Activated T-cell treated with anti-CD3 and anti-CD28 coated beads for 48 hours (primary cell): ENCODE data around the gene EHMT1.
"Not testable (repeated sequence)": the region's sequence is repeated elsewhere in the genome, so short reads cannot be mapped to it uniquely, and the experiment has no call there.

Source experiments
- DNase-seq: peaks from one replicate; pipeline ENCODE4 v3.0.0-alpha.2; 2020; ENCODE audit warnings: low read depth

The EHMT1 gene

DNA sequence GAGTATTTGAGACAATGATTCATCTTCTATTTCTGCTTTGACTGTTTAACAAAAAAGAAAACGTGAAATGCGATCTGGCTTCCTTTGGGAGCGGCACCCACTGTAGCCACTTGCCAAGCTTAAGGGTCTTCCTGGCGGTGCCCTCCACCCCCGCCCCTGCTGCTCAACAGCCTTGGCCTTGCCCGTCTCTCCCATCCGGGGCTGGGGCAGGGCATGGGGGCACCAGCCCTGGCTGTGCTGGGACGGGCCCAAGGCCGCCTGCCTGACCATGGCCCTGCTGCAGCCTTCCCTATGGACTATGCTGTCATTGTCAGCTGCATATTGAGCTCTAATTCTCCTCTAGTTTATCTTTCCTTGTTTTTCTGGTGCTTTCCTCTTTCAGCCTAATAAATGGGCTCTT is 143.0 kb downstream of the EHMT1 start:
- DNase-seq = no peak

DNA sequence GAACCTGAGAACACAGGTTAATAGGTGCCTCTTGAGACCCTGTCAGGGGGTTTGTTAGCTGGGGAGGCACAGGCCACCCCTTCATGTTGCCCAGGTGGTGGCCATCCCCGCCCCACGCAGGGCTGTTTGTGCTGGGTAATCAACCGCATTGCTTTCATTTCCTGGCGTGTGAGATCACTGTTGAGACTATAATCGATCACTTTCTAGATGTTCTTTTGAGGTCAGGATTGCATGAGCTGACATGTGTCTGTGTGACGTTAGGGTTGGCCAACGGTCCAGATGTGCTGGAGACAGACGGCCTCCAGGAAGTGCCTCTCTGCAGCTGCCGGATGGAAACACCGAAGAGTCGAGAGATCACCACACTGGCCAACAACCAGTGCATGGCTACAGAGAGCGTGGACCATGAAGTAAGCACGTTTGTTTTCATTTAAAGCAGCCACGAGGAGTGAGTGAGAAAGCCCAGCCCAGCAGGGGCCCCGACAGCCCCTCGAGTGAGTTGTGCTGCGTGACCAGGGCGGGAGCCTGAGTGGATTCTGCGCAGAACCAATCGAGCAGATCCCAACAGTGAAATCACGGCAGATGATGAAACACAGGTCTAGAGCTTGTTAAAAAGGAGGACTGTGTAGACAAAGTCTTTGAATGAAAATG is 143.7 kb downstream of the EHMT1 start:
- no peak for DNase-seq

GRCh38 chr9:137763271-137763955 is 144.6 kb downstream of the EHMT1 start:
- DNase-seq = no peak

- no peak for DNase-seq
These were observed 145.4 kb downstream of the EHMT1 start for GRCh38 chr9:137764171-137764671.

DNA sequence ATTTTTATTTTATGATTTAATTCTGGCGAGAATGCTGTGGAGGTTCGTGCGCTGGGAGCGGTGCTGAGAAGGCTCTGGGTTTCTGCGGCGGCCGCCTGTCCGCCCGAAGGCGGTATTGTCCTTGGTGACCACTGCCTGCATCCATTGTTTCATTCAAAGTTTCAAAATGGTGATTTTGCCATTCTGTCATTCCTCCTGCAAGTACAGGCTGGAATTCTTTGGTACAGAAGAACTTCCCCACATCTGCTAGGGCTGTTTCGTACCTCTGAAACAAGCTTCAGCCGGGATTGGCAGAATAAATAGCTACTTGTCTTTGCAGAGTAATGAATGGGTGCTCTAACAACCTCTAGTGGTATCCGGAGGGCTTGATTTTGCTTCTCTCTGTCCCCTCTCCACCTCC is 146.2 kb downstream of the EHMT1 start:
- no peak for DNase-seq

DNA sequence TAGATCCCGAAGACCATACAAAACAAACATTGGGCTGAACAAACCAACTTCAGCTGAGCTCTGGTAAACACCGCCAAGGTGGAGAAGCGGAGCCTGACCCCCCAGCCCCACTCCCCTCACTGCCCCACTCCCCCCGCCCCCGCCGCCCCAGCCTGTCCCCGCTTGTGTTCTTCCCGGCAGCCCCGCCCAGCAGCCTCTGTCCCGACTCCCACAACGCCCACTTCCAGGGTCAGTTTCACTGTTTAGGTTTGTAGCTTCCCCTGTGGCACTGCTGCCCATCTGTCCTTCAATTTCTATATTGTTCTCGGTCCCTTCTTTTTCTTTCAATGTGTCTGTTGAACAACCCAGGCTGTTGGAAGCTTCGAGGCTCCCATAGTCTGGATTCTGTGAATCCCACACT is 146.7 kb downstream of the EHMT1 start:
- DNase-seq = no peak

- DNase-seq = no peak
These were observed 152.8 kb downstream of the EHMT1 start for GRCh38 chr9:137771580-137771979.

- DNase-seq = no peak
These were observed 153.6 kb downstream of the EHMT1 start for GRCh38 chr9:137772281-137772873.

DNA sequence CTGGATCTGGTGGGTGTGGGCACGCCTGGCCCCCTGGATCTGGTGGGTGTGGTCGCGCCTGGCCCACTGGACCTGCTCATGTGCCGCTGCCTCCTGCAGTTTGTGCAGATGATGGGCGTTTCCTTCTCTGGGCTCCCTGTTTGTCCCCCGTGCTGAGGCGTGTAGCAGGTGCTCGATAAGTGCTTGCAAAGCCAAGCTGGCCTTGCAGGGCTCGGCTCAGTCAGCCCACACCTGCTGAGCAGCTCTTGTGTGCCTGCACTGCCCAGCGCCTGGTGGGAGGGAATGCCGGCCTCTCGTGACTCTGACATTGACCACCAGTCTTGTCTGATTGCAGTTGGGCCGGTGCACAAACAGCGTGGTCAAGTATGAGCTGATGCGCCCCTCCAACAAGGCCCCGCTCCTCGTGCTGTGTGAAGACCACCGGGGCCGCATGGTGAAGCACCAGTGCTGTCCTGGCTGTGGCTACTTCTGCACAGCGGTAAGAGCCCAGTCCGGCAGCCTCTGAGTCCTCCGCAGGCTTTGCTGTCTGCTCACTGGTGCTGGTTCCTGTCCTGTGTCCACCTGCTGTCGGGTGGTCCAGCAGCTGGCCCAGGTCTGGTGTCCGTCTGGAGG is 156.1 kb downstream of the EHMT1 start:
- no peak for DNase-seq

- DNase-seq = no peak
These were observed 157.6 kb downstream of the EHMT1 start for GRCh38 chr9:137776306-137776995.

DNA sequence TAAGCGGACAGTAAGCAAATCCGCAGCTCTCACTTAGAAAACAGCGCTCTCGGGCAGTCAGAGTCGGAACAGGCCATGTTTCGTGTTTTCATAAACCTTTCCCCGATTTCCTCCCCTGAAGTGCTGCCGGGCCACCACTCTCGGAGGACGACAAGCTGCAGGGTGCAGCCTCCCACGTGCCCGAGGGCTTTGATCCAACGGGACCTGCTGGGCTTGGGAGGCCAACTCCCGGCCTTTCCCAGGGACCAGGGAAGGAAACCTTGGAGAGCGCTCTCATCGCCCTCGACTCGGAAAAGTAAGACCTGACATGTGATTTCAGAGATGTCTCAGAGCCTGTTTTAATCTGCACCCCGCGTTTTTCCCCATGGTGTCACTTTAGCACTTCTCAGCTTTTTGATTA is 159.0 kb downstream of the EHMT1 start:
- no peak for DNase-seq

DNA sequence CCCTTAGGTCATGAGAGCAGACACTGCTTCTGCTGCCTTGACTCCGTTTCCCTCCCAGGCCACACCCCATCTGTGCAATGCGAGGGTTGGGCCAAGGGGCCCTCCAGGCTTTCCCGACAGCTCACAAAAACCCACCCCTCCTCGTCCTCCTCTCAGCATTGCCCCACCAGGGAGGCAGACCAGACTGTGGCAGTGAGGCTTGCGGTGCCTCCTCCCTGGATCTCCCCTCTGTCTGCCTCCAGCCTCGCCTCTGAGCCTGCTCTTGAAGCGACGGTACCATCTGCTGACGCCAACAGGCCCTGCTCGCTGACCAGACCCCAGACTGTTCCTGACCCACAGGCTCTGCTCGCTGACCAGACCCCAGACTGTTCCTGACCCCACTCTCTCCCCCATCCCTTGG is 159.5 kb downstream of the EHMT1 start:
- DNase-seq = no peak

GRCh38 chr9:137778914-137779313 is 160.1 kb downstream of the EHMT1 start:
- DNase-seq = no peak

DNA sequence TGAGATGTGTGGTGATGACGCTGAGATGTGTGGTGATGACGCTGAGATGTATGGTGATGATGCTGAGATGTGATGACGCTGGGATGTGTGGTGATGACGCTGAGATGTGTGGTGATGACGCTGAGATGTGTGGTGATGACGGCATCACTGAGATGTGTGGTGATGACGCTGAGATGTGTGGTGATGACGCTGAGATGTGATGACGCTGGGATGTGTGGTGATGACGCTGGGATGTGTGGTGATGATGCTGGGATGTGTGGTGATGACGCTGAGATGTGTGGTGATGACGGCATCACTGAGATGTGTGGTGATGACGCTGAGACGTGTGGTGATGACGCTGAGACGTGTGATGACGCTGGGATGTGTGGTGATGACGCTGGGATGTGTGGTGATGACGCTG is 161.2 kb downstream of the EHMT1 start:
- DNase-seq = not testable (repeated sequence)

- no peak for DNase-seq
These were observed 163.2 kb downstream of the EHMT1 start for GRCh38 chr9:137781906-137782585.

GRCh38 chr9:137783521-137783920 is 164.7 kb downstream of the EHMT1 start:
- DNase-seq = no peak

GRCh38 chr9:137784046-137784445 is 165.2 kb downstream of the EHMT1 start:
- no peak for DNase-seq

DNA sequence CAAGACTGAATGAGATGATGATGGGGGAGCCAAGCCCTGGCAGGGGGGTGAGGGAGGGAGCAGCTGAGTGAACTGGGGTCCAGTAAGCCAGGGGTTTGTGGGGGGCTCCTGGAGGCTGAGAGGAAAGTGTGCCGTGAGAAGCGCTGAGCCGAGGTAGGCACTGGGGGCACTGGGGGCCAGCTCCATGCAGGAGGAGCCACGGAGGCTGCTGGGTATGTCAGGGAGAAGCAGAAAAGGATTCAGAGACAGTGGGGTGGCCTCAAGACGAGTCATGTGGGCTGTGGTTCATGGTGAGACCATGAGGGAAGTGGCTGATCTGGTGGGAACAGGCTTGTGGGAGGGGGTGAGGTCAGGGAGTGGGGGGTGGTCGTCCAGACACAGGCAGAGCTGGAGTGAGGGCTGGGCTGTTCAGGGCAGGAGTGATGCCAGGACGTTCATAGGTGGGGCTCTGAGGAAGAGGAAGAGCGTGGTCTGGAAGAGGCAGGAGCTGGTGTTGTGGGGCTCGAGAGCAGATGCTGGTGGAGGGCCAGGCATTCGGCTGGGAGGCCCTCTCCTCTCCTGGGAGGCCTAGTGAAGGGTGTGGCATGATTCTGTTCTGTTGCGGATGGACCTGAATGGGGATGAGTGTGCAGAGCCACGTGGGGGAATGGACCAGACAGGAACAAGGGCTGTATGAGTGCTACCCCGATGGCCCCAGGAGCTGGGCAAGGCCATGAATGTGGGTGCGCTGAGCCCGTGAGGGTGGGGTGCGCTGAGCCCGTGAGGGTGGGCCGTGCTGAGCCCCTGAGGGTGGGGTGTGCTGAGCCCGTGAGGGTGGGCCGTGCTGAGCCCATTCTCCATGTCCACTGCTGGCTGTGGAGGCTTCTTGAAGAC is 166.1 kb downstream of the EHMT1 start:
- no peak for DNase-seq

DNA sequence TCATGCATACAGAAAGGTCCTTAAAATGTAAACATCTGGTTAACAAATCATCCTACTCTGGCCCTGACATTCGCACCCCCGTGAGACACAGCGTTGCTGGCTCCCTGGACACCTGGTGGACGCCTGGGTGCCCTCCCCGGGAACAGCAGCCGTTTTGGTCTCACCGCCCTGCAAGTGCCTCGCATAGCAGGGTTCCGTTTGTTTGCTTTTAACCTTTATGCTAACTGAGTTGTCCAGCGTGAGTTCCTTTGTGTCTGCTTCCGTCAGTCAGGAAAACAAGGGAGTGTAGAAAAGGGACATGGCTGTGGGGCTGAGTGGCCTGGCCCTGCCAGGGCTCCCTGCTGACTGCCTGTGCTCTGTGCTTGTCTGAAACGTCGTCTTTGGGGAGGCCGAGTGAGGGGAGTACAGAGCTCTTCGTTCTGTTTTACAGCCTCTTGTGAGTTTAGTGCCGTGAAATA is 166.9 kb downstream of the EHMT1 start:
- no peak for DNase-seq

- DNase-seq = no peak
These were observed 167.7 kb downstream of the EHMT1 start for GRCh38 chr9:137786511-137786920.

DNA sequence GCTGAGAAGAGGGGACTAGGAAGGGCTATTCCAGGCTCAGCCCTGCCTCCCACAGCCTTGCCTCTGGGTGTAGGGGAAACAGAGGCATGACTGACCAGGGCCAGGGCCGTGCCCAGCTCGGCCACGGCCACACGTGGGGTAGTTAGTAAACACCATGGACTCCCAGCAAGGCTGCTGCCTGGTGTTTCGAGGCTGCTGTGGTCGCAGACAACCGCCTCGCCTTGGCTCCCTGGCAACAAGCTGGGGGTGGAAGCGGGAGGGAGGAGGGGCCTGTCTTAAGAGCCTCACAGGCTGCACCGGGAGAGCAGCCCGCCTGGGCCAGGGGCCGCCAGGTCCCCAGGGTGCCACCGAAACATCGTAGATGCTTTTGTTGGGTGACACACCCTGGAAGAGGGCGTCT is 168.6 kb downstream of the EHMT1 start:
- no peak for DNase-seq
